PC-3 (cell line): ENCODE data around the gene LRP2BP. TPM values are rescaled to one million over a fixed set of nuclear protein-coding genes. Genes with fewer than 3 reads are reported as not detected.

Source experiments
- ATAC-seq: fragments of 200-7000 bp; cut with Tn5 transposase; 2 replicates; pipeline ENCODE4 v1.9.1; 2020; ENCODE audit warnings: mild to moderate bottlenecking, moderate library complexity
- BruUV-seq: library from RNA; stranded (reverse); fragments of 400-500 nt; replicated peaks from 2 replicates; lab custom pipeline; 2021; lab: Mats Ljungman, UMichigan
- CTCF ChIA-PET: fragments of 300-600 bp; sonication (Branson Sonifier 250); formaldehyde crosslinking; loops from one replicate; lab custom pipeline; 2022; ENCODE audit warnings: antibody characterized with exemption; lab: Charles Lee
- POLR2A ChIA-PET: fragments of 300-600 bp; sonication (Branson Sonifier 250); formaldehyde crosslinking; loops from one replicate; lab custom pipeline; 2022; ENCODE audit warnings: antibody characterized with exemption; ENCODE audit not compliant: unreplicated experiment; lab: Charles Lee
- DNase-seq: peaks from one replicate; pipeline ENCODE4 v3.0.0-alpha.2; 2015
- H2AFZ ChIP-seq: fragments of 300-600 bp; sonication (generic); 2 replicates; pipeline ENCODE4 v1.6.0; 2016; ENCODE audit warnings: antibody characterized with exemption, low read length
- H3F3A ChIP-seq: fragments of 300-600 bp; sonication (generic); one replicate; pipeline ENCODE4 v1.6.0; 2017; ENCODE audit warnings: antibody characterized with exemption, low read length, control low read depth, mild to moderate bottlenecking; ENCODE audit not compliant: unreplicated experiment
- H3K27ac ChIP-seq: fragments of 300-600 bp; sonication (generic); 2 replicates; pipeline ENCODE4 v1.5.1; 2016; ENCODE audit warnings: mild to moderate bottlenecking, low read length
- H3K27me3 ChIP-seq: fragments of 300-600 bp; sonication (generic); 2 replicates; pipeline ENCODE4 v1.6.1; 2016; ENCODE audit warnings: low read length, mixed read lengths
- H3K36me3 ChIP-seq: fragments of 300-600 bp; sonication (generic); 2 replicates; pipeline ENCODE4 v1.6.1; 2016; ENCODE audit warnings: low read depth, mixed run types, low read length, mixed read lengths
- H3K4me1 ChIP-seq: fragments of 300-600 bp; sonication (generic); 2 replicates; pipeline ENCODE4 v1.5.1; 2016; ENCODE audit warnings: low read length; ENCODE audit not compliant: insufficient read depth
- H3K4me2 ChIP-seq: fragments of 300-600 bp; sonication (generic); 2 replicates; pipeline ENCODE4 v1.6.0; 2016; ENCODE audit warnings: low read length
- H3K4me3 ChIP-seq: fragments of 300-600 bp; sonication (generic); 2 replicates; pipeline ENCODE4 v1.5.1; 2016; ENCODE audit warnings: mild to moderate bottlenecking, low read length, mixed read lengths
- H3K79me2 ChIP-seq: fragments of 300-600 bp; sonication (generic); 2 replicates; pipeline ENCODE4 v1.6.1; 2017; ENCODE audit warnings: low read length, mixed read lengths
- H3K9ac ChIP-seq: fragments of 300-600 bp; sonication (generic); 2 replicates; pipeline ENCODE4 v1.6.0; 2016; ENCODE audit warnings: mild to moderate bottlenecking, low read length
- H3K9me2 ChIP-seq: fragments of 300-600 bp; sonication (generic); replicated peaks from 2 replicates; pipeline ENCODE4 v1.6.1; 2016; ENCODE audit warnings: mixed run types, low read length, mixed read lengths
- H3K9me3 ChIP-seq: fragments of 300-600 bp; sonication (generic); 2 replicates; pipeline ENCODE4 v1.6.1; 2016; ENCODE audit warnings: low read length, mixed read lengths
- H4K20me1 ChIP-seq: fragments of 300-600 bp; sonication (generic); 2 replicates; pipeline ENCODE4 v1.6.1; 2016; ENCODE audit warnings: low read length, mixed read lengths
- CTCF ChIP-seq: fragments of 300-600 bp; sonication (generic); conservative IDR thresholded peaks from 2 replicates; pipeline ENCODE4 v1.5.1; 2017; ENCODE audit warnings: antibody characterized with exemption, low read depth, mild to moderate bottlenecking, low read length
- EZH2 ChIP-seq: fragments of 300-600 bp; sonication (generic); IDR thresholded peaks from one replicate; pipeline ENCODE4 v1.6.1; 2017; ENCODE audit warnings: antibody characterized with exemption, mild to moderate bottlenecking, low read length; ENCODE audit not compliant: unreplicated experiment
- EZH2phosphoT487 ChIP-seq: fragments of 300-600 bp; sonication (generic); IDR thresholded peaks from 2 replicates; pipeline ENCODE4 v1.6.1; 2018; ENCODE audit warnings: mild to moderate bottlenecking, antibody characterized with exemption, low read length, borderline replicate concordance
- intact Hi-C: fragments of 100-400 bp; cut with micrococcal nuclease; formaldehyde crosslinking; loops from 2 replicates; pipeline ENCODE4 v1.9.0; 2023
- total RNA-seq: library from RNA; depleted of rRNA; stranded (reverse); fragments of >200 nt; gene quantifications from 2 replicates; pipeline ENCODE4 v1.2.3, GENCODE V29; 2014

The LRP2BP gene
- total RNA-seq, 1 experiment from 2014 or later = 0.44 TPM

- Histone ChIP-seq H2AFZ (no peak overlapping the region), H4K20me1 (no peaks in the 10 kb centered on the region), H3K4me1 (peaks cover 13% of the 10 kb centered on the region), H3K9ac (no peak overlapping the region), H3K9me3 (no peaks in the 10 kb centered on the region), H3K27me3 (no peaks in the 10 kb centered on the region), H3K4me3 (0 out of 2 replicates have a peak overlapping the region, but pooled peaks have one; percentile 23), H3K79me2 (no peaks in the 10 kb centered on the region), H3K9me2 (no peaks in the 10 kb centered on the region), H3K4me2 (peak overlapping the region; percentile 57), H3F3A (no peaks in the 10 kb centered on the region), H3K36me3 (no peaks in the 10 kb centered on the region), H3K27ac (no peak overlapping the region)
- intact Hi-C loops = no loop called here
- ChIA-PET POLR2A (no interaction called here), CTCF (no interaction called here)
- TF ChIP-seq CTCF = no peak
- no peak for TF ChIP-seq EZH2phosphoT487
- TF ChIP-seq EZH2 = no peak
- ATAC-seq (peak; percentile 51; the same call in 1 of the 2 replicates), DNase-seq (peak; percentile 82)
- no TSS peak for BruUV-seq
These were observed 12.3 kb downstream of the LRP2BP start for GRCh38 chr4:185383451-185383850.

GRCh38 chr4:185382754-185383153 is 13.0 kb downstream of the LRP2BP start:
- Histone ChIP-seq H3K4me3 (no peak overlapping the region), H4K20me1 (no peaks in the 10 kb centered on the region), H3K27ac (no peak overlapping the region), H3K79me2 (no peaks in the 10 kb centered on the region), H3K9me2 (no peaks in the 10 kb centered on the region), H3K4me2 (0 out of 2 replicates have a peak overlapping the region, but pooled peaks have one; percentile 57), H3K9ac (no peak overlapping the region), H3K9me3 (no peaks in the 10 kb centered on the region), H2AFZ (no peak overlapping the region), H3K4me1 (peaks cover 13% of the 10 kb centered on the region), H3F3A (no peaks in the 10 kb centered on the region), H3K36me3 (no peaks in the 10 kb centered on the region), H3K27me3 (no peaks in the 10 kb centered on the region)
- ATAC-seq = no peak
- CTCF ChIA-PET = no interaction called here
- no TSS peak for BruUV-seq
- TF ChIP-seq CTCF (no peak), EZH2 (no peak), EZH2phosphoT487 (no peak)
- DNase-seq = no peak
- POLR2A ChIA-PET = no interaction called here
- intact Hi-C loops = no loop called here

- ChIA-PET POLR2A (no interaction called here), CTCF (no interaction called here)
- no peak overlapping the region for H3K9ac ChIP-seq
- no peaks in the 10 kb centered on the region for H4K20me1 ChIP-seq
- intact Hi-C loops = no loop called here
- TF ChIP-seq EZH2phosphoT487 (no peak), EZH2 (no peak), CTCF (no peak)
- no peaks in the 10 kb centered on the region for H3K9me3 ChIP-seq
- peaks cover 13% of the 10 kb centered on the region for H3K4me1 ChIP-seq
- no peaks in the 10 kb centered on the region for H3K27me3 ChIP-seq
- ATAC-seq (no peak), DNase-seq (no peak)
- H3K4me3 ChIP-seq = no peak overlapping the region
- H3K27ac ChIP-seq = no peak overlapping the region
- BruUV-seq = no TSS peak
- H3K79me2 ChIP-seq = no peaks in the 10 kb centered on the region
- no peaks in the 10 kb centered on the region for H3K9me2 ChIP-seq
- no peak overlapping the region for H3K4me2 ChIP-seq
- H2AFZ ChIP-seq = no peak overlapping the region
- H3F3A ChIP-seq = no peaks in the 10 kb centered on the region
- H3K36me3 ChIP-seq = no peaks in the 10 kb centered on the region
These were observed 14.2 kb downstream of the LRP2BP start for GRCh38 chr4:185381288-185382196.
